ENCODE results near the gene PC. TPM values are rescaled to one million over a fixed set of nuclear protein-coding genes. Genes with fewer than 3 reads are reported as not detected.
"Not testable (repeated sequence)": the region's sequence is repeated elsewhere in the genome, so short reads cannot be mapped to it uniquely, and the experiment has no call there.

Gene PC
- total RNA-seq, 1 donor from 2014 or later = 13.0 TPM

GRCh38 chr11:66820381-66820780, 137.8 kb downstream of the PC start:
- DNase-seq (ENCODE audit: low spot score in 2 of 2) = no peak
- no peak for FAIRE-seq

DNA sequence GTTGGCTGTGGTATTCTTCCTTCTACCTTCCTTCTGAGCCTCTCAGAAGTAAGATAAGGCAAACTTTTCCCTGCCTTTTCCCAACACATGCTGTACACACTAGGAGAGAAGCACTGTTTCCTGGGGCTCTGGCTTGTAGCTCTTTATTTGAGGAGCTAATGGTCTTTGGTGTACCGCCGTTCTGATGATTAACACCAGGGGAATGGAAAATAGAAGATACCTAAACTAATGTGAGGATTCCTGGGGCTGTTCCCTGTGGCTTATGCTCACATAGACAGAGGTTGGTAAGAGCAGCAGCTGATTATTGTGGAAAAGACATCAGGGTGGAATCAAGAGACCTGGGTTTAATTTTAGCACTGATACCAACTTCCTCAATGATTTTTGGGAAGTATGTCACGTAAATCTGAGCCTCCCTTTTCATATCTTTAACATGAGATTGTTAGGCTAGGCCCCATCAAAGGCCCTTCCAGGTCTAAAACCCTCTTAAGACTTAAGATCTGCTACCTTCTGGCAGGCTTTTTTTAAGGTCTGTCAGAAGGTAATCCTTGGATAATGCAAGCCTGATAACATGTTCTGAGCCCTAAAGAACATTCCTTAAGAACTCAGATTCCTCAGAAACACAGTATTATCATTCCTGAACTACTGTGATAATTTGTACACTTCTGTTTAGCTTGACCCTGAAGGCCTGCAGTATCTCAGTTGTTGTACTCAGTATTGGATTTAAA, 139.8 kb downstream of the PC start:
- no peak for FAIRE-seq

GRCh38 chr11:66815646-66816045, 142.5 kb downstream of the PC start:
- no peak for DNase-seq (ENCODE audit: low spot score in 2 of 2)
- no peak for FAIRE-seq

More for the DNA sequence above, 139.8 kb downstream of the PC start:
- no peak for DNase-seq (ENCODE audit: low spot score in 2 of 2)

- DNase-seq (ENCODE audit: low spot score in 2 of 2) (no peak), FAIRE-seq (no peak)
Observed at GRCh38 chr11:66814678-66815077, 143.5 kb downstream of the PC start.

DNA sequence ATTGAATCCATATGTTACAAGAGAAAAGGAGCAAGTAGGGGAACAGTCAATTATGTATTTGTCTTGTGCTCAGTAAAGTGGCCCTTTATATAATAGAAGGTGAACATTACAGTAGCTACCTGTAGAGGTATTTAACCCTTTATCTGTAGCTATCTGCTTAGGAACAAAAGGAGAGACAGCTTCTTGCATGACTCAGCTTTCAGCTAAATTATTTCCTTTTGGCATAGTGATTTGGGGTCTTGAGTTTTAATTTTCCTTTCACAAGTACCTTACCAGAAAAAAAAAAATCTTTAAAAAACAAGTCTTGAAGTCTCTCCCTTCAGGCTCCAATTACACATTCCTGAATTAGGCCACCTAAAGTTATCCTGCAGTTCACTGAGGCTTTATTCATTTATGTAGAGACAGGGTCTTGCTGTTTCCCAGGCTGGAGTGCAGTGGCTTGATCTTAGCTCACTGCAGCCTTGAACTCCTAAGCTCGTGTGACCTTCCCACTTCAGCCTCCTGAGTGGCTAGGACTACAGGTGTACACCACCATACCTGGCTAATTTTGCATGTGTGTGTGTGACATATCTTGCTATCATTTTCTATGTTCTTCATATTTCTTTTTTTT, 147.5 kb downstream of the PC start:
- FAIRE-seq = no peak
- no peak for DNase-seq (ENCODE audit: low spot score in 2 of 2)

DNA sequence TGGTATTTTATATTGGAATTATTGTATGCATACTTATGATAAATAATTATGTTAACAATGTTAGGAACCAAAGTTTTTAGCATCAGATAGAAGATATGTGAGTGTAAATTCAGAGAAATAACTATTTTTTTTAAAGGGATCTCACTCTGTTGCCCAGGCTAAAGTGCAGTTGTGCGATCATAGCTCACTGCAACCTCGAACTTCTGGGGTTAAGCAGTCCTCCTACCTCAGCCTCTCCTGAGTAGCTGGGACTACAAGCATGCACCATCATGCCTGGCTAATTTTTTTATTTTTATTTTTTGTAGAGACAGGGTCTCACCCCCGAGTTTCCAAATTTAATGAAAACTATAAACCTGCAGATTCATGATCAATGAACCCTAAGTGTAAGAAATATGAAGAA, 148.6 kb downstream of the PC start:
- FAIRE-seq = no peak
- no peak for DNase-seq (ENCODE audit: low spot score in 2 of 2)

- FAIRE-seq (no peak), DNase-seq (ENCODE audit: low spot score in 2 of 2) (no peak)
Observed at GRCh38 chr11:66800720-66801428, 157.3 kb downstream of the PC start.

GRCh38 chr11:66799815-66800214, 158.4 kb downstream of the PC start:
- FAIRE-seq; DNase-seq (ENCODE audit: low spot score in 2 of 2): not testable (repeated sequence)

Small RNA genes within 50 kb of the gene (small RNA-seq; reads per million reads assigned to genes)
- gene MIR3163 = not detected
- gene RNU7-23P = not detected

Other genes starting within 250 kb of the PC start
- gene SPTBN2, start 229.2 kb downstream of the PC start, total RNA-seq = 170 TPM
- 9.8 TPM for gene RCE1, start 114.9 kb downstream of the PC start, total RNA-seq
- 44.0 TPM for gene LRFN4, start 101.3 kb downstream of the PC start, total RNA-seq
- gene C11orf86, start 16.9 kb upstream of the PC start, total RNA-seq = not detected
- gene SYT12, start 64.8 kb upstream of the PC start, total RNA-seq = 0.41 TPM
- gene RHOD, start 98.5 kb upstream of the PC start, total RNA-seq = 0.82 TPM
- 35.5 TPM for gene KDM2A, start 160.9 kb upstream of the PC start, total RNA-seq

Measured in frontal cortex (tissue), 4 donors.